NCI-H1694 (cell line): Measurements from ENCODE around the gene MAPK14.
A peak's percentile ranks its signal among the peaks of the same experiment; 100 is the strongest.
"Not testable (repeated sequence)": the region's sequence is repeated elsewhere in the genome, so short reads cannot be mapped to it uniquely, and the experiment has no call there.

Experiments used
- DNase-seq: peaks from one replicate; lab custom pipeline; 2025; lab: John Stamatoyannopoulos, UW

MAPK14 gene

DNA sequence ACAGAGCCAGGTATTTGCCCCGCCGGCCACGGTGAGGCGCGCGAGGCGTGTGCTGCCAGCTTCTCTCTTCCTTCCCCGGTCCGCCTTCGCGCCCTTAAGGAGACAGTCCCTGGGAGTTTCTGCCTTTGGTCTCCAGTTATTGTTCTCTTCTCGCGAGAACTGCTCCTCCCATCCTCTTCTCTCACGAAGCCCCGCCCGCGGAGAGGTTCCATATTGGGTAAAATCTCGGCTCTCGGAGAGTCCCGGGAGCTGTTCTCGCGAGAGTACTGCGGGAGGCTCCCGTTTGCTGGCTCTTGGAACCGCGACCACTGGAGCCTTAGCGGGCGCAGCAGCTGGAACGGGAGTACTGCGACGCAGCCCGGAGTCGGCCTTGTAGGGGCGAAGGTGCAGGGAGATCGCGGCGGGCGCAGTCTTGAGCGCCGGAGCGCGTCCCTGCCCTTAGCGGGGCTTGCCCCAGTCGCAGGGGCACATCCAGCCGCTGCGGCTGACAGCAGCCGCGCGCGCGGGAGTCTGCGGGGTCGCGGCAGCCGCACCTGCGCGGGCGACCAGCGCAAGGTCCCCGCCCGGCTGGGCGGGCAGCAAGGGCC, at the start of gene MAPK14:
Gene MAPK14 (plus strand): TSS at position 308 of the 587 bp plus-strand sequence. CDS start 350 bp downstream, outside the sequence.
- peak; percentile 98 for DNase-seq

DNA sequence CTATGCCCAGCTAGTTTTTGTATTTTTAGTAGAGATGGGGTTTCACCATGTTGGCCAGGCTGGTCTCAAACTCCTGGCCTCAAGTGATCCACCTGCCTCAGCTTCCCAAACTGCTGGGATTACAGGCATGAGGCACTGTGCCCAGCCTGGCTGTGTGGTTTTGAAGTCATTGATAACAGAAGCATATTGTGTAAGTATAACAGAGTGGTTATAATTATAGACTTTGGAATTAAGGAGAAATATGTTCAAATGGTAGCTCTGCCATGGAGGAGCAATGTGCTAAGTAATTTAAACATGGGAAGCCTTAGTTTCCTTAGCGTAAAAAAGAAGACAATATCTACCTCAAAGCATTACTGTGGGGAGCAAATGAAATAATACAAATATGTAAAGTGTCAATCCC, 47.5 kb upstream of the MAPK14 start:
- DNase-seq, result not testable (repeated sequence)

DNA sequence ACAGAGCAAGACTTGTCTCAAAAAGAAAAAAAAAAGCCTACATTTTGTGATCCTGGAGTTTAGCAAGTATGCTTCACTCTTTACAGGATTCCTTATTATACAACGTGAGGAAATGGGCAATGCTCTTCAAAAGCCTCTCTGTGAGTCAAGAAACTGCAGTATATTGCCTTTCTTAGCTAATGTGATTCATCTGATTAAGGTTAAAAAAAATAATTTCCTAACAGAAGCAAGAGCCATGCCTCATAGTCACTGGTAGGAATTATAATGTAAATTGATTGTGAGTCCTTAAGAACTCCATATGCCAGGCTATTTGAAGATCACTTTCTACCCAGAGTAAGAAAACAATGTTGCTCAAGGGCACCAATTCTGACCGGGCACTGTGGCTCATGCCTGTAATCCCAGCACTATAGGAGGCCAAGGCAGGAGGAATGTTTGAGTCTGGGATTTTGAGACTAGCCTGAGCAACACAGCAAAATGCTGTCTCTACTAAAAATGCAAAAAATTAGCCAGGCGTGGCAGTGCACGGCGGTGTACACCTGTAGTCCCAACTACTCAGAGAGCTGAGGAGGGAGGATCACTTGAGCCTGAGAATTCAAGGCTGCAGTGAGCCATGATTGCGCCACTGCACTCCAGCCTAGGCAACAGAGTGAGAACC, 46.5 kb upstream of the MAPK14 start:
- DNase-seq, result no peak

DNA sequence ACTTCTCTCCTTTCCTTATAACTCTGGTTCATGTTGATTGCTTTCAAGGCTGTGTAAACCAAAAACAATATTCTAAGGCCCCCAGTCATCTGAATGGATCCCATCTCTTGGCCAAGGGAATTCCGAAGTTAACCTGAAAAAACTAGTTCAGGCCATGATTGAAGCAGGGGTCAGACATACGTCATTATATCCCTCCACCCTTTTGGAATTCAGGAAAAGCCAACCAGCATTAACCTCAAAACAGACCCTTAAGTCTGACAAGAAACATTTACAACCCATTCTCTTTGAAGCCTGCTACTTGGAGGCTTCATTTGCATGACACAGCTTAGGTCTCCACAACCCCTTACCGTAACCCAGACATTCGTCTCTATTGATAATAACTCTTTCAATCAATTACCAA, 42.9 kb upstream of the MAPK14 start:
- no peak for DNase-seq

DNA sequence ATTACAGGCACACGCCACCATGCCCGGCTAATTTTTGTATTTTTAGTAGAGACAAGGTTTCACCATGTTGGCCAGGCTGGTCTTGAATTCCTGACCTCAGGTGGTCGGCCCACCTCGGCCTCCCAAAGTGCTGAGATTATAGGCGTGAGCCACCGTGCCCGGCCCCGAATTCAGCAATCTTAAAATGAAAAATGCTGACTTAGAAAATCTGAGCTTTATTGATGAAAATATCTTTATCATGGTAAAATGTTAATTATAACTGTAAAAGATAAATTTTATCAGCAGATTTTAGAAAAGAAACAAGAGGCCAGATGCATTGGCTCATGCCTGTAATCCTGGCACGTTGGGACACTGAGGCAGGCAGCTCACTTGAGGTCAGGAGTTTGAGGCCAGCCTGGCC, 39.6 kb upstream of the MAPK14 start:
- DNase-seq, result not testable (repeated sequence)

DNA sequence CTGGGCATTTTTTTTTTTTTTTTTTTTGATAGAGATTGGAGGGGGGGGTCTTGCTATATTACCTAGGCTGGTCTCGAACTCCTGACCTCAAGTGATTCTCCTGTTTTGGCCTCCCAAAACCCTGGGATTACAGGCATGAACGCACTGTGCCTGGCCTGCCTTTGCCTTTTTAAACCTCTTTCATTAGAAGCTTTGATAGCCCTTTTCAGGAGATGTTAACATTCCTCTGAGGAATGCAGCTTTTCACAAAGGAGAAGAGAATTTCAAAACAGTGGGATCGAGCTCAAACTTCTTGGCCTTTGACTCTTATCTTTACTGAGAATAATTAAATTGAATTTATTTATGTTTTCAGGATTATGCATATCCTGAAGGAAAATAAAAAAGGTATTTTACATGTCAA, 34.5 kb upstream of the MAPK14 start:
- no peak for DNase-seq

DNA sequence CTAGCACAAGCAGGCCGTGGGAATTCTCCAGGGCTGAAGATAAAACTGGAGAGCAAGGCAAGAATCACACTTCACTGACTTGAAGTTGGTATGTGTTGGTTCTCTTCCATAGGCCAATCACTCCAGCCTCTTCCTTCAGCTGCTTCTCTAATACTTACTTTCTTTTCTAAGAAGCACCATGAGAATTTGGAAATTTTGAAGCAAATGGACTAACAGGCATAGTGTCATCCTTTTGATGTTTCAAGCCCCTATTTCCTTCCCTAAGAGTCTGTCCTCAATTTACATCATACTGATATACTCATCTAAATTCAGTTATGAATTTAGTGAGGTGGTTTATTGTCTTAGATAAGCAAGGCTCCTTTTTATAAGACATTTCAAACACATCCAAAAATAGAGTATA, 27.2 kb upstream of the MAPK14 start:
- no peak for DNase-seq

DNA sequence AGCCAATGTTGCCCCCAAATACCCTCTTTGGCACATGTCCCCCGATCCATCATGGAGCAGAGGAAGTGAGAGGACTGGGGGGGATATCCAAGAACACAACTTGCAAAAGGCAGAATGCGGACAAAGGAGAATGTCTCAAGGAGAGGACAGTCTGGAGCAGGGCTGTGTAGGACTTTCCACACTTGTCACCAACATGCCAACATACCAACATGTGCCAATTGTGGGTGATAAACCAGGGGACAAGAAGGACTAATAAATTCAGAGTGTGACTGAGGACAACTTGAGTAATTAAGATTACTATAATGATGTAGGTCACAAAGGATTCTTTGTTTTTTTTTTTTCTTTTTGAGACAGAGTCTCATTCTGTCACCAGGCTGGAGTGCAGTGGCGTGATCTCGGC, 11.9 kb upstream of the MAPK14 start:
- no peak for DNase-seq

DNA sequence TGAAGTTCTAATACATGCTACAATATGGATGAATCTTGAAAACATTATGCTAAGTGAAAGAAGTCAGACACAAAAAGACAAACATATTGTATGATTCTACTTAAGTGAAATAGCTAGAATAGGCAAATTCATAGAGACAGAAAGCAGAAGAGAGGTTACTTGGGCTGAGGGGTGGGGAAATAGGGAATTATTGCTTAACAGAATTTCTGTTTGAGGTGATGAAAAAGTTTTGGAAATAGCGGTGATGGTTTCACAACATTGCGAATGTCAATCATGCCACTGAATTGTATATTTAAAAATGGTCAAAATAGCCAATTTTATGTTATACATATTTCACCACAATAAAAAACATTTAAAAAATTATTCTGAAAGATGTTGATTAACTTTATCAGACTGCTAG, 9.3 kb upstream of the MAPK14 start:
- DNase-seq, result no peak

DNA sequence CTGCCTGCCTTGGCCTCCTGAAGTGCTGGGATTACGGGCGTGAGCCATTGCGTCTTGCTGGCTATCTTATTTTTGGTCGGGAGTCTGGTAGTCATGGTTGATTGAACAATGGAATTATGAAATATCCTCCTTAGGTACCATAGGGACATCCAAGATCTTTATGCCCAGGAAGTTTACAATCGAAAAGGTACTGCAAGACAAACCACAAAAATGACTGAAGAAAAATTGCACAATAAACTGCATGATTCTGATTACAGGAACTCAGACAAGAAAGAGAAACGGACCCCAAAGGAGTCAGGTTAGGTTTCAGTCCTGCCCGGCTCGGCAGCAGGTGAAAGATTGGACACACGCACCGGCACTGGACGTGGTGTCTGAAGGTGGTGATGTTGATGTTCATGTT, 8.4 kb upstream of the MAPK14 start:
- no peak for DNase-seq

DNA sequence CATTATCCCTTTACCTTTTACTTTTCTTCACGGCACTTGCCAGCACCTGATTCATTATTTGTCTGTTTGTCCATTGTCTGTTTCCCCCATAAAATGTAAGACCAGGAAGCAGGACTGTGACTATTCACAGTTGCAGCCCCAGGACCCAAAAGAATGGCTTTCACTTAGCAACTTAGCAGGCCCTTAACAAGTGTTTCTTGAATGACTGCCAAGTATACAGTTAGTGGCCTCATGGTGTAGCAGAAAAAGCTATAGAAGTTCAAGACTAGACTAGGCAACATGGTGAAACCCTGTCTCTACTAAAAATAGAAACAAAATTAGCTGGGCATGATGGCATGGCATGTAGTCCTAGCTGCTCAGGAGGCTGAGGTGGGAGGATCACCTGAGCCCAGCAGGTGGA, 7.5 kb upstream of the MAPK14 start:
- DNase-seq, result no peak

DNA sequence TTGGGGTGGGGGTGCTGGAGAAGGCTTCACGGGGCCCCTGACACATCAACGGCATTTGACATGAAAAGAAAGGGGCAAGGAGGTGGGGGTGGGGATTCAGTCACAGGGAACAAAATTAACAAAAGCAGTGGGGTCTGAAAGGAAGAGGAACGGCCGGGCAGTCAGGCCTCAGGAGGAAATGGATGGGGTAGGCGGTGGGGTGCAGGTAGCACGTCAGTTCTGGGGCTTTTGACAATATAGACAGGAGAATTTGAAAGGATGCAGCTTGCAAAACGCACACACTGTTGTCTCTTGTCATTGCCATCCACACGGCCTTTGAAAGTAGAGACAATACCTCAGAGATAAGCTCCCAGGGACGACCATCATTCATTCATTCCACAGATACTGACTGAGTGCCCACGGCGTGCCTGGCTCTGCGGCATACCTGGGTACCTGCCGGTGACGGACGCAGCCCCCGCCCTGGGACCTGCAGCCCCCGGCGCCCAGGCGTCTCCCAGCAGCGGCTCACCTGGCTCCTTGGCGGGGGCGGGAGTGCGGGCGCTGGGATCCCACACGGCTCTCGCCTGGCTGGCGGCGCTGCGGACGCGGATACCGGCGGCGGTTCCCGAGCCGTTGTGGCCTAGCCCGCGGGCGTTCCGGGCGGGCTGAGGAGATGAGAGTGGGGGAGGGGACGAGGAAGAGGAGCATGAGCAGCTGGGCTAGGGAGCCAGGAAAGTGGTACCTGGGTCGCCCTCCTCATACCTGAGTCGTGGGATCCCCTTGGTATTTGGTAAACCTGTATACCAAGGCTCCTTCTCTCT, 3.4 kb upstream of the MAPK14 start, which contains the start of gene SLC26A8:
Gene SLC26A8 (minus strand): TSS at position 646 of the 800 bp plus-strand sequence. CDS start 4,934 bp downstream, outside the sequence.
- DNase-seq, result no peak

DNA sequence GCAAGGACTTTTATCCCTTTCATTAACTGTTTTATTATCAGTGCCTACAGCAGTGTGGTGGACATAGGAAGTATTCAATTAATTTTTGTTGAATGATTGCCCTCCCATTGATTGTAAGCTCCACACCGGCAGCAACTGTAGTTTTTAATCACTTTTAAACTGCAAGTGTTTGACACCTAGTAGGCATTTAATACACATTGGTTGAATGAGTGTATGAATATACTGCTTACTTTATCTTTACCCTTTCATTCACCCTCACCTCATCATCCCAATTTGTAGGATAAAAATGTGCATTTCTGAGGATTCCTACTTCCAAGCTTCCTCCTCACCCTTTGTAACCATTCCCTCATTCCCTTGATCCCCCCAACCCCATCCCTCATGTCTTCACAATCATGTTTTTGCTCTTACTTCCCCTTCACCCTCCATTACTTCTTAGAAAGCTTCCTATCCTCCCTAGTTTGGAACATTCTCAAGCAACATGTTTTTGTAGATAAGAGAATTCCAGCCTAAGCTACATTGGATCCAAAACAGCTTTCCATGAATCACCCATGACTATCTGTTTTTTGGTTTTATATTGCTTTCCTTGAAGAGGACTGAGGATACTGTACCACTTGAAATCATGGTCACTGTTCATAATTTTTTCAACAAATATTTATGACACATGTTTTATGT, 2.2 kb upstream of the MAPK14 start:
- DNase-seq, result no peak

DNA sequence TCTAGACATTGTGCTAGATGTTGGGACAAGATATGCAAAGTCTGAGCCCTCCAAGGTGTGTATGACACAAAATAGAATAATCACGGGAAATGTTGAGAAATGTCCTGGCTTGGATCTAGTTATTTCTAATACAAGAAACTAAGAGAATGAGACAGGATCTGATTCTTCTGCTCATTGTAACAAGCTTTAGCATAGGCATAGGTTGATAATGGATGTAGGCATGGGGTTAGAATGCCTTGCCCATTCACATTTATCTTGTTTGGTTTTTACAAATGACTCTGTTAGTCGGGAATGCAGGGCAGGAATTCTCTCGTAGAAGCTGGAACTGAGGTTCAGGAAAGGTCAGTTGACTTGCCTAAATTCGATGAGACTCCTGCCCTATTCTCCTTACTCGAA, 1.7 kb upstream of the MAPK14 start:
- DNase-seq, result no peak

DNA sequence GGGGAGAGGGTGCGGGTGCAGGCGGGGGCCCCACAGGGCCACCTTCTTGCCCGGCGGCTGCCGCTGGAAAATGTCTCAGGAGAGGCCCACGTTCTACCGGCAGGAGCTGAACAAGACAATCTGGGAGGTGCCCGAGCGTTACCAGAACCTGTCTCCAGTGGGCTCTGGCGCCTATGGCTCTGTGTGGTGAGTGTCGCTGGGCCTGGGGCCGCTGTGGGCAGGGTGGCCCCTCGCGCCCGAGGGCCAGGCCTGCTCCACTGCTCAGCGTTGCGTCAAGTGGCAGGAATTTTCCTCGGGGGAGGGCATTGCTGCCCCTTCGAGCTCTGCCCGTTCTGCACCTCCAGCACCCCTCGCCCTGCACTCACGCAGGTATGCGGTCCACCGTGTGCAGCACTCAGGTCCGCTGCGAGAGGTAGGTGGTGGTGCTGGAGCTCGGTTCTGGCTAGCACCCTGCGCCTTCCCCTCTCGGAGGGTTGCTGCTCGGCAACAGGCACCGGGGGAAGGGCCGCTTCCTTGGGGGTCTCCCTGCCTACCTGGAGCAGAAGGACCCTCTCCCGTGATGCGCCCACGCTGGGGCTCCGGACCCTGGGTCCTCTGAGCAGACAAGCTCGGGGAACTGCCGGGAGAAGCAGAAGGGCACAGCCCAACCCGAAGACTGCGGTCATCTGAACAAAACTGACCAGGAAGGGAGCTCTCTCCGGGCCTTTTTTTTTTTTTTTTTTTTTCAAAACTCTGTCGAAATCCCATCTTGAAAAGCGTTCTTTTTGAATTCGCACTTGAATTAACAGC, 674 bp downstream of the MAPK14 start:
- no peak for DNase-seq

DNA sequence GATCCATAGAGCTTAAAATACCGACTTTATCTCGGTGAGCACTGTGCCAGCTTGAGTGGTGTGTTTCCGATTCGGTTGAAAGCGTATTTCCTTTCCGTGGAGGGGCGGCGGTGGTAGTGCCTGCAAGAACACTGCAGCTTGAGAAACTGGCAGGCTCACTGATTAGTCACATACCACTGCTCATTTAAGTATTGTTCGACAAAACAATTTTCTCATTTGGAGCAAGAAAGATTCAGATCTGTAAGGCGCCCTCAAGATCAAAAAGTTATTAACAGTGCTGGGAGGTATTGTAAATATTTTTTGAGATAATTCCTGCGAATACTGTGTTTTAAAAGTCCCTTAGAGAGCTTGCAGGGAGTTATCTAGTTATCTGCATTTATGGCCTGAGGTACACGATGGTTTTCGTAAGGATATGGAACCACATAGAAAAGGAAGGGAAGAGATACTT, 1.3 kb downstream of the MAPK14 start:
- DNase-seq, result peak; percentile 18

DNA sequence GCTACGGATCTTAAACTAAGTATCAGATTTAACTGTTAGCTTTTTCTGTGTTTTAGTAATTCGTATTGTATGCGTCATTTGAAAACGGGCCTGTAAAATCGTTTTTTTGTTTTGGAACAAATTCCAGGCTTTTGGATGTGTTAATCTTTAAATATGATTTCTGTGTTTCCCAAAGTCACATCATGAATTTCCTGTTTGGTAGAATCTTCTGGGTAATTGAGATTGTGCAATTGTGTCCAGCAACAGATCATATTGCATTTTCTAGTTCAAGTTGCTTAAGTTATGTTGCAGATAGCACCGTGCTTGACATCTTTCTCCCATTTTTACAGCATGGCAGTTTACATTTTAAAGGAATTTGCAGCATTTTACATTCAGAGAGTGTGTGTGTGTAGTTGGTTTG, 1.9 kb downstream of the MAPK14 start:
- no peak for DNase-seq

DNA sequence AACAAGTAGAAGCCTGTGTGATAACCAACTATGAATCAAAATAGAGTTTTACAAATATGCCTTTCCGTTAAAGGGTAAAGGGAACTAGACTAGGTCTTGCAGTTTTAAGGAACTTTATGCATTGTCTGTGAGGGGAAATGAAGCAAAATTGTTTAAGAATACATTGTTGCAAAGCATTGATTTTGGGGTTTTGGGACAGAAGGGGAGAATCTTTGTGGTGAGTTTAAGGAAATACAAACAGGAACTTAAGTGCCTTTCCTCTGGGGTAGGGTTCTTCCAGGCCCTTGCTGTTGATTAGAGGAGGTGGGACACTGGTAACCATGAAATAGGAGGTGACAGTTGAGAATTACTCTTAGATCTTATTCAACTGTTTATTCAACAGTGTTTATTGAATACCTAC, 4.7 kb downstream of the MAPK14 start:
- DNase-seq, result no peak

DNA sequence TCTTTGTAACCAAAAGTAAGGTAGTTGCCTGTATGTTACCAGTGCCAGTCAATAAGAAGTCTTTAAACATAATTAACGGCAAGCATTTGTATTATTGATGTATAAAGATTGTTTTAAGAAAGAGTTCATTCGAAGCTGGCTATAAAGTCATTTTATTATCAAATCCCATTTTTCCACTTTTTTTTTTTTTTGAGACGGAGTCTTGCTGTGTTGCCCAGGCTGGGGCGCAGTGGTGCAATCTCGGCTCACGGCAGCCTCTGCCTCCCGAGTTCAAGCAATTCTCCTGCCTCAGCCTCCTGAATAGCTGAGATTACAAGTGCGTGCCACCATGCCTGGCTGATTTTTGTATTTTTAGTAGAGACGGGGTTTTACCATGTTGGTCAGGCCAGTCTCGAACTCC, 5.5 kb downstream of the MAPK14 start:
- not testable (repeated sequence) for DNase-seq

DNA sequence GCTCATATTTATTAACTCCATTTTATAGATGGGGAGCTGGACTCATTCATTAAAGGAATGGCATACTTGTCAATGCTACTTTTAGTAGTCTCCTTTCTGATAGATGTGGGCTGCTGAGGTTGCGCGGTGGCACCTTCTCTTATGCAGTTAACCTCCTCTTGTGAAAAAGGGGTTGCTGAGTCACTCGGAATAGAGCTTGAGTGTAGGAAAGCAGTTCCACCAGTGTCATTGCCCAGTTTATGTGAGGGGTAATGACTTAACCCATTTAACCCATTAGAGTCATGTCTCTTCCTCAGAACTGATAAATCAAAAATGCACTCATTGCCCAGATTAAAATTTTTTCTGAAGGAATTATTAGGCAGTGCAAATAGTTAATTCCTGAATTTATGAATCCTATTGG, 6.3 kb downstream of the MAPK14 start:
- no peak for DNase-seq

DNA sequence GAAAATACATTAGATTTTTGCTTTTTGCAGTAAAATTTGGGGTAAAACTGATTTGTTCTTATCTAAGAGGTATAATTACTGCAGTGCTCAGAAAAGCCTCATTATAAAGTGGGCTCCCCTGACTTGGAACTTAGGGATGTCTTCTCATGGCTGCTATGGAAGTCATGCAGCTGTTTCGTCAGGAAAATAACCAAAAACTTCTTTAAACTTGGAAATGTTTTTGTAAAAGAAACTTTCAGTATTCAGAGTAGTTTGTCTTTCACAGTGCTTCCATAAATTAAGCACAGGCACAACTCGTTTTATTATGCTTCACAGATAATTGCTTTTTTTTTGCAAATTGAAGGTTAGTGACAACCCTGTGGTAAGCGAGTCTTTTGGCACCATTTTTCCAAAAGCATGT, 6.8 kb downstream of the MAPK14 start:
- DNase-seq, result no peak

DNA sequence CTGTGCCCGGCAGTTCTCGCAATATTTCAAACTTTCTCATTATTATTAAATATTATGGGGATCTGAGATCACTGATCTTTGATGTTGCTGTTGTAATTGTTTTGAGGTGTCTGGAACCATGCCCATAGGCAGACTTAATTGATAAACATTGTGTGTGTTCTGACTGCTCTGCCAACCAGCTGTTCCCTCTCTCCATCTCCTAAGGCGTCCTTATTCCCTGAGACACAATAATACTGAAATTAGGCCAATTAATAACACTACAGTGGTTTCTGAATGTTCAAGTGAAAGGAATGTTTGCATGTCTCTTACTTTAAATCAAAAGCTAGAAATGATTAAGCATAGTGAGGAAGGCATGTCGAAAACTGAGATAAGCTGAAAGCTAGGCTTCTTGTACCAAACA, 7.6 kb downstream of the MAPK14 start:
- no peak for DNase-seq
